HG03175 (cell line): ENCODE results near the gene BUD13.
A peak's percentile ranks its signal among the peaks of the same experiment; 100 is the strongest.
"Not testable (repeated sequence)": the region's sequence is repeated elsewhere in the genome, so short reads cannot be mapped to it uniquely, and the experiment has no call there.

Experiments
- ATAC-seq: cut with Tn5 transposase; IDR thresholded peaks from one replicate; pipeline ENCODE4 v1.9.1; 2021; ENCODE audit warnings: mild to moderate bottlenecking, moderate library complexity; ENCODE audit not compliant: unreplicated experiment

Gene BUD13

DNA sequence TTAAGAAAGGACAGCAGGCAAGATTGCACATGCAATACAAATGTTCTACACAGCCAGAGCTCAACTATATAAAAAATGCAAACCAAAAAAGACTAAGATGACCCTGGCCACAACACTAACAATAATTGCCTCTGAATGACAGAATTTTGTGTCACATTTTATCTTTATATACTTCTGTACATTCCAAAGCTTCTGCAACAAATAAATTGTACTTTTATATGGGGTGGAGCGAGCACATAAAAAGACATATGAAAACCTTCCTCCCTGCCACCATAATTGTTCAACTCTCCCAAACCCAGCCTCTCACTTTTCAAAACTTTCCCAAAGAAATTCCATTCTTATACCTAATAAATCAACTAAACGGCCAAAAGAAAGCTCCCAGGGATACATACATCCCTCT, 10.7 kb downstream of the BUD13 start:
- ATAC-seq, result no peak

DNA sequence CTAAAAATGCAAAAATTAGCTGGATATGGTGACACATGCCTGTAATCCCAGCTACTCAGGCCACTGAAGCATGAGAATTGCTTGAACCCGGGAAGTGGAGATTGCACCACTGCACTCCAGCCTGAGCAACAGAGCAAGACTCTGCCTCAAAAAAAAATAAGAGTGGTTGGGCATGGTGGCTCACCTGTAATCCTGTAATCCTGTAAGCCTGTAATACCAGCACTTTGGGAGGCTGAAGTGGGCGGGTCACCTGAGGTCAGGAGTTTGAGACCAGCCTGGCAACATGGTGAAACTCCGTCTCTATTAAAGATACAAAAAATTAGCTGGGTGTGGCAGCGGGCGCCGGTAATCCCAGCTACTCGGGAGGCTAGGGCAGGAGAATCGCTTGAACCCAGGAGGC, 16.7 kb downstream of the BUD13 start:
- ATAC-seq, result not testable (repeated sequence)

DNA sequence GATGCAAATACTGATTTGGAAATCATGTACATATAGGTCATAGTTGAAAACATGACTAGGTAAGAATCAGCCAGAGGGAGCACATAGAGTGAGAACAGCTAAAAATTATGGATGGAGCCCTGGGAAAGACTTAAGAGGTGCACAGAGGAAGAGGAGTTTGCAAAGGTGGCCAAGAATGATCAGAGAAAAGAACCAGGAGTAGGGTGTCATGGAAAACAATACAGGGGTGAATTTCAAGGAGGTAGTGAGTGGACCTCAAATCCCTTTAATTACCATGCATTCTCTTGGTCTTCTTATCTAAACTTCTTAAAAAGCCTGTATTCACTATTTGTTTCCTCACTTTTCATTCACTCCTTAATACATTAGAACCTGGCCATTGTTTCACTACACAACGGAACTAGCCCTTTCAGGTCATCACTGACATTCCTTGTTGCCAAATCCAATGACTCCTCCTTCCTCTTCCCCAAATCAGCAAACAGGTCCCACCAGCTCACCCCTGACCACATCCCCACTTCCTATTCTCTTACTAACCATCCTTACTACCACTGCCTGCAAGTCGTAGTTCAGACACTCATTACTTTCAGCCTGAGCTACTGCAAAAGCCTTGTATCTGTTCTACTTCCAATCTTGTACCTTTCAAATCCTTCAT, 22.6 kb downstream of the BUD13 start:
- ATAC-seq, result no peak

DNA sequence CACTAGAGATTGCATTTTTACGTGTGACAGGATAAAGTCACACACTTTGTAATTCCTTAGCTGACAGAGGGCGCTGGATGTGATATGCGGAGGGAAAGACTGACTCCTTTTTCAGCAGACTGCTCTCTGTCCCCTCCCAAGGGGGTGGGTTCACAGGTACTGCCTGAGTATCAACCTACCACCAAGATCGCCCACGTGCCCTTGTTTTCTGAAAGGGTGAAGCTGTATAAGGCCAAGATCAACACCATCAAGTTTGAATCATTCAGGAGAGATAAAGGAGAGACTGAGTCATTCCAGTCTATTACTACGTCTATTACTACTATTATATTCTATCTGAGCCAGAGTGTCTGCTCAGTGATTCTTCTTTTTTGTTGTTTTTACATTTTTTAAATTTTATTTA, 30.7 kb downstream of the BUD13 start:
- no peak for ATAC-seq

DNA sequence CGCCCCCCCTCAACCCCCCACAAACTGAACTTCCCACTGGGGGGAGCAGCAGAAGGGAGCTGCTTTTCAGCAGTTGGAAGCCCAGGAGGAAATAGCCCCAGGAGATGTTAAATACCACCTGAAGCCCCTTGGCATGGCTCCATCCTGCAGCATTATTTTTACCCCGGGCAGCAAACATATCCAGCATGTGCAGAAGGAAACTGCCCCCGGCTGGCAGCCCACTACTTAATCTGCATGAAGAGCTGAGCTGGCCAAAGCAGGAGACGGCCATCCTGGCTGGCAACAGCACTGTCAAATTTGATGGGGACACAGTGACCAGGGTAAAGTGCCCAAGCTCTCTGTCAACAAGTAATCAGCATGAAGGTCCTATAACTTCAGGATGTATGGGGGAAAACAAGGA, 32.0 kb downstream of the BUD13 start:
- ATAC-seq, result no peak

DNA sequence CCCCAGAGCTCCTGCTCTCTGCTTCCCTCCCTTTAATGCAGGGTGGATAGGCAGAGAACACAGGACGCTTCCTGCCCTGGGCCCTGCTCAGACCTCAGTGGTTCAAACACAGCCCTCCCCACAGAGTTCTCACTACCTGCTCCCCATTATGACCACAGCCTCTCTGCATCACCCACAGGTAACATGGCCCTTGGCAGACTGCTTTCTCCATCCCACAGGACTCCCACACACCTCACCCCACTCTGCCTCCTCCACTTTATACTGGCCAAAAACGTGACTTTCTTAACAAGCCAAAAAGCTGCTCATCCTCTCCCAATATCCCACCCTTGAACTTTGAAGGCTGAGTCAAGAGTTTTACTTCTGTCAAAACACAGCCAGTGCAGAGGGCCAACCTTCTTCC, 33.8 kb downstream of the BUD13 start:
- no peak for ATAC-seq

DNA sequence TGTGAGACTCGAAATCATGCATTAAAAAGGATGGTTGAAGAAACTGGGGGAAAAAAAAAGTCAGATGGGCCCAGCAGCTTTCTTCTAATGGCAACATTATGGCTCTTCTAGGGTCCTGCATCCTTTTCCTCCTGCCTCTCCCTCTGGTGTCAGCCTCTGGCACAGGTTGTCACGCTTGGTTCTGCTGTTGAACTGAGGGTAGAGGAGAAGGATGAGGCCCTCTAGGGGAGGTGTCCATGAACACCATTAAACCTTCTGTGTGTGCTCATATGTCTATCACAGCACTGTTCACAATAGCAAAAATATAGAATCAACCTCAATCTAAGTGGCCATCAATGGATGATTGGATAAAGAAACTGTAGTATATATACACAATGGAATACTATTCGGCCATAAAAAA, 36.0 kb downstream of the BUD13 start:
- no peak for ATAC-seq

DNA sequence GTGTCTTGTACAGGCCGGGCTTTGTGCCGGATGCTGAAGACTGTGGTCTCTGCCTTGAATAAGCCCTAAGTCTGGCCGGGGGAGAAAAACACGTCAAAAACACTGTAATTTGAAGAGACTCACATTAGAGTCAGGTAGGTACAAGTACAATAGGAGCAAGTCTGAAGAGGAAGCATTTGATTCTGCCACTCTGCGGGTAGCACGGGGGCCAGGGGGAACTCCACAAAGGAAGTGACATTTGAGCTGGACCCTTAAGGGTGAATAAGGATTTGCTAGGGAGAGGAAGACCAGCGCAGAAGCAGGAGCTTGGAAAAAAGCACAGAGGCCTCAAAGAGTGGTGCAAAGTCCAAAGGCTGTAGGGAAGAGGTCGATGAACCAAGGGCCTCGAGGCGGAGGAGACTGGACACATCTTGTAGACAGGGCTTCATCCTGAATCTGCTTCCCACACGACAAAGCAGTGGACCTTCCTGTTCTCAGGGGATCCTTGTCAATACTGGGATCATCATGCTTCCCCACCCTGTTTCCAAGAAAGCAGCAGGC, 38.7 kb downstream of the BUD13 start:
- ATAC-seq, result no peak

DNA sequence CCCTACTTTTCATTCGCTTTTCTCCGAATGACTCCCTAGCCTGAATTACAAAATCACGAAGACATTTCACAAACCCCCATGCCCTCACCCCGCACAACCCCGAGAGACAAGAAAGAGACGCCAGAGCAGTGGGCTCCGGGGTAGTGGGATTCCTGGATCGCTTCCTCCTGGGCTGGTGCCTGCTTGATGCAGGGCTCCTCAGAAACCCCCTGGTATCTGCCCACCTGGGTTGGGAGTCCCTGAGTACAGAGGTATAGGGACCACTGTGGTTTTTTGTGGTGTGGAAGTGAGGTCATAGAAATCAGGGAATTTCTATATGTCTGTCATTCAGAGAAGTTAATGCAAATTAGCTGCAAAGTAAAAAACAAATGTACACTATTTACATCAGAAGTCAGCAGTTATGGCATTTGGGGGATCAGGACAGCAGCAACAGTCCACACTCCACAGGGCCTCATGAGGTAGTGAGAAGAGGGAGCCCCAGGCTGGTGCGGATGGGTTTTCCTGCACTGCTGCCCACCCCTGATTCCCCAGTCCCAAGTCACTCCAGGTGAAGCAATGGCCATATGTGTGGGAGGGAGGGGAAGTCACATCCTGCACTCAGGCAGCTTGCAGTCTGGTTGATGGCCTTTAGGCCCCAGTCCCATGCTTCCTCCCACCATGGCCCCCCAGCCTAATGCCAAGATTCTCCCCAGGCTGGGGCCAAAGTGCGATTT, 39.6 kb downstream of the BUD13 start:
- ATAC-seq, result peak; percentile 12

DNA sequence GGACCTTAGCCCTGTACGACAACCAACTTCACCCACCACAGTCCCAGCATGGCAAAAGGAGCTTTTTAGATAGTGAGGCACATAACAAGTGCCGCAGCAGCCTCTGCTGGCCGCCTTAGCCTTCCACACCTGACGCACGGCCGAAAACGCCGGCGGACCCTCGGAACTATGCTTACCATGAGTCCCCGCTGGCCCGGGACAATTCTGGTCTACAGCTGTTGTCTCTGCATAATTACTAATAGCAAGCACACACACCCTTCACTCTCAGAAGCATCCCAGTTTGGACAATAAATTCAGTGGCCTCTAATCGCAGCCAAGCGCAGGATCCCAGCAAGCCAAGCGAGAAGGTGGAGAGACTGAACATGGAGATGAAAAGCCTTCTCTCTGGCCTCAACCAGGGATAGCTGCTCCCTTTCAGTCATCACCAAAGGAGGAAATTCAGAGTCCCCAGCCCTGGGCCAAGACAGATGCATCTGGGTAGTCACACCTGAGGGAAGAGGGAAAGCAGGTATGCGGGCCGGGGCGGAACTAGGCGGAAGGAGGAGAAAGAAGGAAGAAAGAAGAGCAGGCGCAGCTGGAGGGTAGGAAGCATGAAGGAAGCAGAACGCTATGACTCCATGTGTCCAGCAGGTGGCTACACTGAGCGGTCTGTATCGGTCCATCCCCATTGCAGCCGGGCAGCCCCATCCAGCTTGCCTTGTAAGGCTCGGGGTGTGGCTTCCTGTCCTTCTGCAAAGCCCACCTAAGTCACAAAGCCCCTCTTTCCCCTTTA, 40.3 kb downstream of the BUD13 start:
- ATAC-seq, result peak; percentile 84

DNA sequence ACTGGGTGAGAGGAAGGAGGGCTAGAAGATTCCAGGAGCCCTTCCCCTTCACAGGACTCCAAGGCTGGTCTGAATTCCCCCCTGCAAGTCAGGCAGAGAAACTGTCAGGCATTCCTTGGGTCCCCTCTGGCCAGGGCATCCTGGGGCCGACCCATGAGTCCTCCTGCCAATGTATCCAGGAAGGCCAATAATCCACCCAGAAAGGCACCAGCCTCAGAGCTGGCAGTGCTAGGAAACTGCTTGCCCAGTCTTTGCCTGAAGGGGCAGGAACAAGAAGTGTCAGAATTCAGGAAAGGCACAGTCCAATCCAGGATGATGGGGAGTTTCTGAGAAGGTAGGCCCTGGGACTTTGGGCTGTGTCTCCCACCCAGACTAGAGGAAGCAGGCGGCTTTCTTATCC, 41.0 kb downstream of the BUD13 start:
- no peak for ATAC-seq

DNA sequence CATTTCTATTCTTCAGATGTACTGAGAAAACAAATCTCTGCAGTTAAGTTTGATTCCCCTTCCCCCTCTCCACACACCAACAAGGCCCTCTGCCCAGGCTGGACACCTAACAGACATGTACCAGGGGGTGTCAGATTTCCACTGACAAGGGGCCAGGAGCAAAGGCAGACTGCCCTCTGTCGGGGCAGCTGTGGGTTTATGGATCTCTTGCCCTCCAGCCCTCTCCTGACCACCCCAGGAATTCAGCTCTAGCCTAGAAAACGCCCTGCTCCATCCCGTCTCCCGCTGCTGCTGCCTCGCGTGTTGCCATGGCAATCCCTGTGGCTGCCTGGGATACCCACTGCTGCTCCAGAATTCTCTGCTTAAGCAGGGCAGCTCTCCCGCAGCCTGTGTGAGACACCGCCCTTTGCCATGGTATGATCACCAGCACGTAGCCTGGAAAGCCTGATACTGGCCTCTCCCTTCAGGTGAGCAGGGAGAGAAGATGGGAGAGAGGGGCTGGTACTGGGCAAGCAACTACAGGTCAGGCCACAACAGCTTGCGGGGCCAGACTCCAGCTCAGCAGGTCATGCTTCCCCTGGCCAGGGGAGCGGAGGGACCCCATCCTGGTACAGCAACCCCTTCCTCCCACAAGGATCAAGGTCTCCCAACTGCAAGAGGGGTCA, 41.6 kb downstream of the BUD13 start:
- no peak for ATAC-seq

DNA sequence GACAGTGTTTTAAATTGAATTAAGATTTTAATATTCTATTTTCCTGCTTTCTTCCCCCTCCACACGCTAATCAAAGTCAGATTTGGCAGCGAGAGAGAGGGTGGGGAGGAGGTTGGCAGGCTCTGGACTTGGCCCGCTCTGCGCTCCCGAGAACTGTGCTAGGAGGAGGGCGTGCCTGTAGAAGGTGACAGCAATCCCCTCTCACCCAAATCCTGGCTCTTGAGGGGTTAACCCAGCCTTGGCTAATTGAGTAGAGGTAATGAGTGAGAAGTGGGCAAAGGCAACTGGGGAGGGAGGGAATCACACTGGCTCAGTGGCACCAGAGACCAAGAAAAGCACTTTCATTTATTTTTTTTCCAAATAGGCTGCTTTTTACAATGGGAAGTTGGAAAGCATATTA, 42.2 kb downstream of the BUD13 start:
- no peak for ATAC-seq

DNA sequence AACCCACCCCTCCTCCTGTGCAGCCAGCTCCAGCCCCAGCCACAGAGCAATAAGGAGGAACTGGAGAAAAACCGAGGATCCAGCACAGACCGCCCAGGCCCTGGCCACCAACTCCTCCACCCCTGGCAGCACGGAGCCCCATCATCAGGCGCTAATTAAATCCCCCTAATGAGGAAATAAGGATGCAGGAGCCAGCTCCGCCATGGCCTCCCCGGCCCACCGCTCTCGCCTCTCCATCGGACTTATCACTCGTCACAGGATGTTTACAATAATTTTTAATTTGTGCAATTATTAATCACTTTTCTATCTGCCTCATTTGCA, 42.6 kb downstream of the BUD13 start:
- ATAC-seq, result no peak

DNA sequence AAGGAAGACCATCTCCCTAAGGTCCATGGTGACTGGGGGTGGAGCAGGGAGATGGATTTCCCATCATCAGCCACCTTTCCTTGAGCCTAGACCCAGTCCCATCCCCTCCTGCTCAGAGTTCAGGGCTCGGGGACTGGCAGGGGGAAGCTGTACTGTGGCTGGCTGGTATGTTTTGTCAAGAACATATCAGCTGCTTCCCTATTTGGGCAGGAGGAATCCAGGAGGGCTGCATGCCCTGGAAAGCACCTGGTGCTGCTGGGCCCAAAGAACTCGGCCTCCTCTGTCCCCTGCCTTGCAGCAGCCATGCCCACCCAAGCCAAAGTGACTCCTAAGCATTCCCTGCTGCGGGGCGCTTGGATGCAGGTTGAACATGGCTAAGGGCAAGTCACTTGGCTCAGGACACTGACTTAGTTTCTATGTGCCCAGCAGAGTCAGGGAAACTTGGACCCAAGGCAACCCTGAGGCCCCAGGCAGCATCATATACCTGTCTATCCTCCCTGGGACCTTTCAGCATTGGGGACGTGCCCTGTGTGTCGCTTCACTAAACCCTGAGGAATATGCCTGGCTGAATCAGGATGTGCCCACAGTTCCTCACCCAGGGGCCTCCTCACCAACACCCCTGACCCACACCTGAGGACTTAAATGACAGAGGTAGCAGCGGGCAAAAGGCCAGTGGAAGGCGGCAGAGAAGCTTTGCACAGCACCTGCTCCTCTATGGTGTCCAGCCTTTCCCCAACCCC, 43.1 kb downstream of the BUD13 start:
- no peak for ATAC-seq

DNA sequence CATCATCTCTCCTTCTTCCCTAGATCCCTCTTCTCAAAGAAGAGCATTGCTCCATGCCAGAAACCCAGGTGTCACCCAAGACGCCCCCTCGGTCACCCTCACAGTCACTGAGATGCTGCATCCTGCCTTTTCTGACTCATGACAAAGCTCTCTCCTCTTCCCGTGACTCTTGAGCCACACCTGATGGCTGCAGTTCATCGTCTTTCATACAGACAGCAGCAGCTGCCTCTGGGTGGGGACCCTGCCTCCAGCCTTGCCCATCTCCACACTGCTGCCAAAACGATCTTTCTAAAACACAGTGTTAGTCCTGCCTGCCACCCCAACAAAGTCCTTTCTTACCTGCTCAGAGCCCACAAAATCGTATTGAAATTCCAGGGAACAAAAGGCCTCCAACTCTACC, 44.8 kb downstream of the BUD13 start:
- no peak for ATAC-seq

DNA sequence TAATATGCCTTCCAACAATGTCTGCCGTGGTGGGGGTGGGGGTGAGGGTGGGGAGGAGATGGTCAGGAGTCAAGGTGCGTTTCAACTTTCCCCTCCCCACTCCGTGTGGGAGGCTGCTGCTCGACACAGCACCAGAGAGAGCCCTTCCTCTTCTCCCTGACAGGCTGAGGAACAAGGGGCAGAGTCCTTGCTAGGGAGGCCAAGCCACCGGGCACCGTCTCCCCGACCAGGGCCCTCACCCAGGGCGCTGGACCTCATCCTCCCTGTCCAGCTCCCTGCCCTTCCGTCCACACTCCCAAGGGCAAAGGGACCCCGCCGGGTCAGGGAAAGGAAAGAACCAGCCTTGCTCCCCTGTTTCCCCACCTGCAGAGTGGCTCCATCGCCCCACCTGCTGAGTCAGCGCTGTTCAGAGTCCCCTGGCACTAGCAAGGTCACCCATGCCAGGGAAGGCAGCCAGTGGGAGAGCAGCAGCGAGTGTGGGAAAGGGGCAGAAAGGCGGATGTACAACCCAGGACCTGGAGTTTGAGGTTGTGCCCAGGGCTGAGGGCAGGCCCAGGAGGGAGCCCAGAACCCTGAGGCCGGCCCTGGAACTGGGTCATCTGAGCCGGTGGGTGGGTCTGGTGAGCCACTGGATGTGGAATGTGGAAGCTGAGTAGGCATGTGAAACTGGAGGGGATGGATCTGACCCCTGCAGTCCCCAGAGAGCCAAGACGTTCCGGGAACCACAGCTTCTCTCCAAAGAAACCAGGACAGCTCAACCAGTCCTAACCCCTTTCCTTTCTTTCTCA, 47.2 kb downstream of the BUD13 start:
- ATAC-seq, result no peak

DNA sequence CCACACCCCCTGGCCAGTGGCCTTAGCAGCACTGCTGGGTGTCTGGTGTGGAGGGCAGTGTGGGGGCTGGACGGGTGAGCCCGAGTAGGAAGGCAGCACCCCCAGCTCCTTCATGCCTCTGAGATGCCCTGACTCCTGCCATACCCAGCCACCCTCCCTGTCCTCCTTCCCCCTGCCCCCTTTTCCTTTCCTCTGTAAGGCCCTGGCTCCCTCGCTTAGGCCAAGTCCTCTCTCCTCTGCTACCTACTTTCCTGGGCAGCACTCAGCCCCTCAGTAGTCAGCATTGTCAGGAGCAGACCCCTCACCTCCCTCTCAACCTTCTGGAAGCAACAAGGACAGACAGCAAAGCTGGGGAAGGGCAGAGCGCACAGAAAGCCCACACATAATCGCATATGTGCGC, 48.0 kb downstream of the BUD13 start:
- no peak for ATAC-seq

DNA sequence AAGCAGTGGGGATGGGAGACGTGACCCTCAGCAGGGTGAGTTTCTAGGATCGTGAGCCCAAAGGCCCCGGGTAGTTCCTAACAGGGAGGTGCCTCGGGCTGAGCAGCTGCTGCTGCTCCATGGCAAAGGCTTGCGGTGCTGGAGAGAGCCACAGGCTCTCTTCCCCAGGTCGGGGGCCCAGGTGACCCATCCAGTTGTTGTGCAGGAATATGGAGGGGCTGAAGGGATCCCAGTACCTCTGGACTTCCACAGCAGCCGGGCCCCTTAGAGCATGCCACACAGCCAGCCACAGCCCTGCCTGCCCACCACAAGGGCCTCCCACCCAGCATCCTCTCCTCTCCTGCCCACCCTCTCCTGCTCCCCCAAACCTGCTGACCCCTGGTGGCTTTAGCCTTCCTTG, 49.3 kb downstream of the BUD13 start:
- ATAC-seq, result no peak

DNA sequence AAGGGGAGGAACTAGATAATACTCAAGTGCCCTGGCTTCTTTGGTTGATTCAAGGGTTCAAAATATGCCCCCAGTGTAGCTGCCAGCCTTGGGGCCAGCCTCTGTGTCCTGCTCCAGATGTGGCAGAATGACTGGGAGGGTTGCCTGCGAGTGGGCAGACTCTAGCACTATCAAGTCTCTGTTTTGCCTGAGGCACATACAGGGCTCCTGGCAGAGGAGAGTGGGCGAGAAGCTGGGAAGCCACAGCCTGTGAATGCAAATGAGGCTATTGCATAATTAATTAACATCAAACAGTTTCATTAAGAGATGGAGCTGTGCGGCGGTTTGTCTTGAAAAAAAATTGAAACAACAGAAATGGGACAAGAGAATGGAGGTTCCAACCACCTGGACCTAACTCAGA, 50.8 kb downstream of the BUD13 start:
- ATAC-seq, result no peak
